ENCODE measurements around the gene P2RY2. TPM values are rescaled to one million over a fixed set of nuclear protein-coding genes. Genes with fewer than 3 reads are reported as not detected.

The P2RY2 gene
- total RNA-seq, 3 donors from 2014 or later: 7.6 to 20.6 (median 14.5) TPM

GRCh38 chr11:73189315-73189714, 28.8 kb upstream of the P2RY2 start:
- H3K4me3 ChIP-seq: no peak overlapping the region
- intact Hi-C loops (cut with DNase I, micrococcal nuclease): loop anchor here (10.0 kb wide), 1 partner anchor 55 kb away; no protein-coding TSS in a partner anchor
- peak in 1 of 3 donors; percentile 36 for DNase-seq

GRCh38 chr11:73189723-73190556, 28.1 kb upstream of the P2RY2 start:
- H3K4me3 ChIP-seq: no peak overlapping the region
- peaks cover 24% of the 10 kb centered on the region for H3K4me1 ChIP-seq (ENCODE audit: low read depth)
- DNase-seq: peak in 1 of 3 donors; percentile 20
- intact Hi-C loops (cut with DNase I, micrococcal nuclease): loop anchor here (10.0 kb wide), 1 partner anchor 55 kb away; no protein-coding TSS in a partner anchor
- ATAC-seq: no peak
- no peaks in the 10 kb centered on the region for H3K9me3 ChIP-seq
- H3K36me3 ChIP-seq (ENCODE audit: low read depth): no peaks in the 10 kb centered on the region
- TF ChIP-seq CTCF (IDR thresholded peaks at IDR 0.05): no peak

More at GRCh38 chr11:73189315-73189714, 28.8 kb upstream of the P2RY2 start:
- no peak for TF ChIP-seq CTCF (IDR thresholded peaks at IDR 0.05)
- ATAC-seq: peak; percentile 12
- H3K9me3 ChIP-seq: no peaks in the 10 kb centered on the region
- no peaks in the 10 kb centered on the region for H3K36me3 ChIP-seq (ENCODE audit: low read depth)
- H3K4me1 ChIP-seq (ENCODE audit: low read depth): peaks cover 24% of the 10 kb centered on the region

- peaks cover 25% of the 10 kb centered on the region for H3K4me1 ChIP-seq (ENCODE audit: low read depth)
- intact Hi-C loops (cut with DNase I, micrococcal nuclease): no loop called here
- ATAC-seq (no peak), DNase-seq (peak in 1 of 3 donors; percentile 17)
- no peaks in the 10 kb centered on the region for H3K36me3 ChIP-seq (ENCODE audit: low read depth)
- H3K4me3 ChIP-seq: no peak overlapping the region
- H3K9me3 ChIP-seq: no peaks in the 10 kb centered on the region
- TF ChIP-seq CTCF (IDR thresholded peaks at IDR 0.05): no peak
Observed at GRCh38 chr11:73190557-73190885, 27.6 kb upstream of the P2RY2 start.

- intact Hi-C loops (cut with DNase I, micrococcal nuclease): no loop called here
- no peak for ATAC-seq
- Histone ChIP-seq H3K36me3 (ENCODE audit: low read depth) (no peaks in the 10 kb centered on the region), H3K4me3 (no peak overlapping the region), H3K9me3 (no peaks in the 10 kb centered on the region), H3K4me1 (ENCODE audit: low read depth) (peaks cover 25% of the 10 kb centered on the region)
- no peak for TF ChIP-seq CTCF (IDR thresholded peaks at IDR 0.05)
- DNase-seq: peak in 1 of 3 donors; percentile 46
Observed at GRCh38 chr11:73191151-73191550, 26.9 kb upstream of the P2RY2 start.

- no peaks in the 10 kb centered on the region for H3K36me3 ChIP-seq (ENCODE audit: low read depth)
- H3K4me3 ChIP-seq: no peak overlapping the region
- H3K4me1 ChIP-seq (ENCODE audit: low read depth): peaks cover 29% of the 10 kb centered on the region
- ATAC-seq (peak; percentile 2), DNase-seq (peak in 1 of 3 donors; percentile 37)
- intact Hi-C loops (cut with DNase I, micrococcal nuclease): no loop called here
- H3K9me3 ChIP-seq: no peaks in the 10 kb centered on the region
- no peak for TF ChIP-seq CTCF (IDR thresholded peaks at IDR 0.05)
Observed at GRCh38 chr11:73192272-73192671, 25.8 kb upstream of the P2RY2 start.

Data from mucosa of descending colon (tissue), 3 donors.